Activated B cell treated with CpG ODN at 0.5 μM for 24 hours (primary cell): ENCODE data around the gene POMGNT1. TPM values are rescaled to one million over a fixed set of nuclear protein-coding genes. Genes with fewer than 3 reads are reported as not detected.
"Not testable (repeated sequence)": the region's sequence is repeated elsewhere in the genome, so short reads cannot be mapped to it uniquely, and the experiment has no call there.

Experiments used
- ATAC-seq: fragments of 200-7000 bp; cut with Tn5 transposase; one replicate; pipeline ENCODE4 v1.10.0; 2021; ENCODE audit warnings: low read depth, mild to moderate bottlenecking, moderate library complexity
- CTCF ChIA-PET: fragments of 350-600 bp; sonication (Branson Sonifier 250); formaldehyde crosslinking; loops from one replicate; lab custom pipeline; 2021; ENCODE audit warnings: antibody characterized with exemption; lab: Charles Lee
- POLR2A ChIA-PET: fragments of 350-600 bp; sonication (Branson Sonifier 250); formaldehyde crosslinking; loops from one replicate; lab custom pipeline; 2021; ENCODE audit warnings: antibody characterized with exemption; lab: Charles Lee
- DNase-seq: peaks from one replicate; pipeline ENCODE4 v3.0.0; 2022
- H3K27ac Mint-ChIP-seq: one replicate; pipeline ENCODE4 v1.8.0; 2020; ENCODE audit warnings: mixed read lengths
- H3K27me3 Mint-ChIP-seq: one replicate; pipeline ENCODE4 v1.8.0; 2021; ENCODE audit warnings: mixed read lengths
- H3K36me3 Mint-ChIP-seq: one replicate; pipeline ENCODE4 v1.8.0; 2021; ENCODE audit warnings: low read depth, mixed read lengths
- H3K4me1 Mint-ChIP-seq: one replicate; pipeline ENCODE4 v1.8.0; 2021; ENCODE audit warnings: mixed read lengths
- H3K4me3 Mint-ChIP-seq: one replicate; pipeline ENCODE4 v1.8.0; 2020; ENCODE audit warnings: mild to moderate bottlenecking, mixed read lengths
- H3K9me3 Mint-ChIP-seq: one replicate; pipeline ENCODE4 v1.8.0; 2020; ENCODE audit warnings: mixed read lengths
- intact Hi-C: fragments of 100-400 bp; cut with micrococcal nuclease; formaldehyde crosslinking; loops from one replicate; pipeline ENCODE4 v1.15.1; 2024
- total RNA-seq: library from RNA; stranded (reverse); gene quantifications from 2 replicates; pipeline ENCODE4 v1.2.3, GENCODE V29; 2022
- TF ChIP-seq, protein P1 (sequence below): fragments of 200-600 bp; IDR thresholded peaks from one replicate; pipeline ENCODE4 v1.8.0; 2022; ENCODE audit warnings: antibody characterized with exemption, mild to moderate bottlenecking

The POMGNT1 gene
- total RNA-seq, 1 donor from 2014 or later = 39.5 TPM

DNA sequence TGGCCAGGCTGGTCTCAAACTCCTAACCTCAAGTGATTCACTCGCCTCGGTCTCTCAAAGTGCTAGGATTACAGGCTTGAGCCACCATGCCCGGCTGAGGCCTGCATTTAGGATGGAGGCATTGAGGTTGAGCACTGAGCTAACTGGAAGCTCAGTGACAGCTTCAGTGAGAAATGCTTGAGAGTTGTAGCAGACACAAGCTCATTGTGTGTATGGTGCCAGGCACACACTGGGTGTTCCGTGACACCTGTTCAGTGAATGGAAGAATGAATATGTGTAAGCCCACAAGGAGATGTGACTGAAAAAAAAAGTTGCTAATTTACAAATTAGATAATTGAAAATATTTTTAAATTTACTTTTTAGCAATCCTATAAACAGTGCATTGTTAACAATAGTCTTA lies 26.7 kb upstream of the POMGNT1 start:
- intact Hi-C loops = no loop called here
- ATAC-seq (no peak), DNase-seq (no peak)
- Mint-ChIP-seq H3K27me3 (peaks cover 4% of the 10 kb centered on the region), H3K9me3 (no peaks in the 10 kb centered on the region), H3K27ac (no peak overlapping the region), H3K4me3 (no peak overlapping the region), H3K4me1 (peaks cover 2% of the 10 kb centered on the region), H3K36me3 (no peaks in the 10 kb centered on the region)
- POLR2A ChIA-PET = interaction anchor here (0.7 kb wide), 1 partner anchor 387 kb away, joined by 3 read pairs; no protein-coding TSS in a partner anchor
- CTCF ChIA-PET = interaction anchor here (0.8 to 3.0 kb wide), 5 partner anchors 20 to 189 kb away, joined by 3 to 24 read pairs (median 5); partner anchors contain the start of gene RAD54L
- TF ChIP-seq, protein P1, sequence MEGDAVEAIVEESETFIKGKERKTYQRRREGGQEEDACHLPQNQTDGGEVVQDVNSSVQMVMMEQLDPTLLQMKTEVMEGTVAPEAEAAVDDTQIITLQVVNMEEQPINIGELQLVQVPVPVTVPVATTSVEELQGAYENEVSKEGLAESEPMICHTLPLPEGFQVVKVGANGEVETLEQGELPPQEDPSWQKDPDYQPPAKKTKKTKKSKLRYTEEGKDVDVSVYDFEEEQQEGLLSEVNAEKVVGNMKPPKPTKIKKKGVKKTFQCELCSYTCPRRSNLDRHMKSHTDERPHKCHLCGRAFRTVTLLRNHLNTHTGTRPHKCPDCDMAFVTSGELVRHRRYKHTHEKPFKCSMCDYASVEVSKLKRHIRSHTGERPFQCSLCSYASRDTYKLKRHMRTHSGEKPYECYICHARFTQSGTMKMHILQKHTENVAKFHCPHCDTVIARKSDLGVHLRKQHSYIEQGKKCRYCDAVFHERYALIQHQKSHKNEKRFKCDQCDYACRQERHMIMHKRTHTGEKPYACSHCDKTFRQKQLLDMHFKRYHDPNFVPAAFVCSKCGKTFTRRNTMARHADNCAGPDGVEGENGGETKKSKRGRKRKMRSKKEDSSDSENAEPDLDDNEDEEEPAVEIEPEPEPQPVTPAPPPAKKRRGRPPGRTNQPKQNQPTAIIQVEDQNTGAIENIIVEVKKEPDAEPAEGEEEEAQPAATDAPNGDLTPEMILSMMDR = no peak

DNA sequence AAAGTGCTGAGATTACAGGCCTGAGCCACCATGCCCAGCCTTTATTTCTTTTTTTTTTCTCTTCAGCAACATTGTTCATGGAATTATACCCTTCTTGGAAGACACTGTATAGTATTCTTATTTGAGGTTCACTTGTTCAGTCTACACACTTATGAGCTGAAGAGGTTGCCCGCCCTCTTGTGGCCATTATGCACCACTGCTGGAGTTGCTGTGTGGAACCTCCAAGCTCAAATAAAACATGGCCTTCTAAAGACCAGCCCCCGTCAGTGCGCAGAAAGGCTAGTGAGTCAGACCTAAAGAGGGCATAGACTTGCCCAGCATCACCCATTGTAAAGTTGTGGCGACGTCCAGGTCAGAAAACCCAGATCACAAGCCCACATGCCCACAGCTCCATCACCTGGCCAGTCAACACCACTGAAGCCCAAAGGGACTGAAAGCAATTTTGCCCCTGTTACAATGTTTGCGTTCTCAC lies 25.3 kb upstream of the POMGNT1 start:
- CTCF ChIA-PET = interaction anchor here (0.6 to 3.0 kb wide), 24 partner anchors 9 to 874 kb away, joined by 3 to 24 read pairs (median 3); partner anchors contain the start of gene RAD54L
- H3K4me1 Mint-ChIP-seq = peaks cover 2% of the 10 kb centered on the region
- intact Hi-C loops = loop anchor here (1.0 to 2.0 kb wide), 4 partner anchors 25 to 186 kb away; partner anchors contain the start of gene POMGNT1
- POLR2A ChIA-PET = interaction anchor here (0.7 to 1.1 kb wide), 3 partner anchors 21 to 538 kb away, joined by 3 read pairs; partner anchors contain the start of genes GPBP1L1 and NSUN4
- DNase-seq = peak; percentile 24
- H3K4me3 Mint-ChIP-seq = no peak overlapping the region
- peak; percentile 93 for ATAC-seq
- H3K27ac Mint-ChIP-seq = no peak overlapping the region
- peaks cover 4% of the 10 kb centered on the region for H3K27me3 Mint-ChIP-seq
- no peaks in the 10 kb centered on the region for H3K36me3 Mint-ChIP-seq
- TF ChIP-seq, protein P1 = no peak
- no peaks in the 10 kb centered on the region for H3K9me3 Mint-ChIP-seq

DNA sequence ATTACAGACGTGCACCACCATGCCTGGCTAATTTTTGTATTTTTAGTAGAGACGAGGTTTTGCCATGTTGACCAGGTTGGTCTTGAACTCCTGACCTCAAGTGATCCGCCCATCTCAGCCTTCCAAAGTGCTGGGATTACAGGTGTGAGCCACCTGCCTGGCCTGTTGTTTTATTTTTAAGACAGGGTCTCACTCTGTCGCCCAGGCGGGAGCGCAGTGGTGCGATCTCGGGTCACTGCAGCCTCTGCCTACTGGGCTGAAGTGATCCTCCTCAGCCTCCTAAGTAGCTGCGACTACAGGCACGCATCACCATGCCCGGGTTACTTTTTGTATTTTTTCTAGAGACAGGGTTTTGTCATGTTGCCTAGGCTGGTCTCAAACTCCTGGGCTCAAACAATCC lies 24.8 kb upstream of the POMGNT1 start:
- not testable (repeated sequence) for H3K4me1 Mint-ChIP-seq, DNase-seq, H3K27ac Mint-ChIP-seq, ATAC-seq, H3K9me3 Mint-ChIP-seq, H3K4me3 Mint-ChIP-seq, H3K36me3 Mint-ChIP-seq, H3K27me3 Mint-ChIP-seq
- POLR2A ChIA-PET = interaction anchor here (0.6 to 1.1 kb wide), 3 partner anchors 20 to 537 kb away, joined by 3 to 4 read pairs (median 3); partner anchors contain the start of genes GPBP1L1 and NSUN4
- intact Hi-C loops = loop anchor here (1.0 to 2.0 kb wide), 4 partner anchors 24 to 186 kb away; partner anchors contain the start of gene POMGNT1
- CTCF ChIA-PET = interaction anchor here (0.6 to 3.0 kb wide), 20 partner anchors 9 to 266 kb away, joined by 3 to 24 read pairs (median 4); partner anchors contain the start of gene RAD54L

DNA sequence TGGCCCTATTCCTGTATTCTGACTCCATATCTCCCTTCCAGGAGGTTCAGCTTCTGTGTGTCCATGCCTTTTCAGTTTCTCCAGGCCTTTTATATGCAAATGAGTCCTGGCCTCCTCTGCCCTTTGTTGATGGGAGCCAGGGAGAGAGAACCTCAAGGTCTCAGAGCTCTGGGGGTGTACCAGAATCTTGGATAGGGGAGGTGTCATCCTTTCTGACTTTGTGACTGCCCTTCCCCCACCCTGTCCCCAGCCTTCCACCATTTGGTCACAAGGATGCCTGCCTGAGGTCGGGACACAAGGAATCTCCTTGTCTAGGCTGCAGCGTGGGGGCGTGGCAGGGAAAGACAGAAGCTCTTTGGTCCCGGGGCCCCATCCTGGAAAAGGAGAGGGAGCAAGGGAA lies 23.5 kb upstream of the POMGNT1 start:
- ATAC-seq (no peak), DNase-seq (no peak)
- intact Hi-C loops = loop anchor here (2.0 kb wide), 1 partner anchor 23 kb away; the partner anchor contains the start of gene POMGNT1
- CTCF ChIA-PET = interaction anchor here (1.5 kb wide), 1 partner anchor 184 kb away, joined by 5 read pairs; no protein-coding TSS in a partner anchor
- Mint-ChIP-seq H3K27ac (no peak overlapping the region), H3K27me3 (peaks cover 7% of the 10 kb centered on the region), H3K36me3 (no peaks in the 10 kb centered on the region), H3K4me3 (no peak overlapping the region), H3K4me1 (peaks cover 2% of the 10 kb centered on the region), H3K9me3 (no peaks in the 10 kb centered on the region)
- TF ChIP-seq, protein P1 = no peak
- POLR2A ChIA-PET = no interaction called here

DNA sequence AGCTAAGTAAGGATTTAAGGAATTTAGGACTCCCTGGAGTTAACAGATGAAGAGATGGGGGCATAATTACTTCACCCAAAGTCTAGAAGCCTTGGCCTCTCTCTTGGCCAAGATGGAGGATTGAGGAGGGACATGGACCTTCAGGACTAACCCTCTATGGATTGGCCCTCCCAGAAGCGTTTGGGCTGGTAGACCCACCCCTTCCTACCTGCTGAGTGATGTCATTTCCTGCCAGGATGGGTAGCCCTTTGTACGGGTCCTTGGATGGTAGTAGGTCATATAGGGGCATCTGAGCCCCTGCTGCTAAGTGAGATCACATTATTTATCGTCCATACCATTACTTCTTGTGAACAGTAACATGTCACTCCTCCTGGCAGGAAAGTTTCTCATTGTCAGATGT lies 22.6 kb upstream of the POMGNT1 start:
- Mint-ChIP-seq H3K27me3 (peaks cover 8% of the 10 kb centered on the region), H3K4me1 (peaks cover 2% of the 10 kb centered on the region), H3K36me3 (no peaks in the 10 kb centered on the region), H3K4me3 (no peak overlapping the region), H3K27ac (no peak overlapping the region), H3K9me3 (no peaks in the 10 kb centered on the region)
- POLR2A ChIA-PET = no interaction called here
- TF ChIP-seq, protein P1 = no peak
- DNase-seq (no peak), ATAC-seq (no peak)
- CTCF ChIA-PET = no interaction called here
- intact Hi-C loops = no loop called here
